ENCODE data around the gene ST6GAL1.

The ST6GAL1 gene

GRCh38 chr3:187077085-187077484 lies 146.8 kb downstream of the ST6GAL1 start:
- Histone ChIP-seq H3K23ac (ENCODE audit: low read length in 2 of 2) (no peak overlapping the region), H3K18ac (ENCODE audit: low read depth in 1 of 2, low read length in 2 of 2) (no peak overlapping the region), H3K4me3 (ENCODE audit: insufficient read depth in 1 of 2, low read depth in 1 of 2, low read length in 2 of 2) (no peak overlapping the region), H3K9me3 (ENCODE audit: control insufficient read depth, low read length) (no peaks in the 10 kb centered on the region), H2BK5ac (ENCODE audit: low read depth, low read length, poor library complexity, severe bottlenecking) (no peak overlapping the region), H3K4me2 (ENCODE audit: low read length, poor library complexity, severe bottlenecking) (no peak overlapping the region), H3K14ac (ENCODE audit: low read length in 2 of 2) (no peak overlapping the region), H3K79me1 (replicated peaks; ENCODE audit: low read length, poor library complexity, severe bottlenecking) (no peaks in the 10 kb centered on the region), H3K4ac (ENCODE audit: low read depth in 1 of 2, low read length in 2 of 2) (no peak overlapping the region), H3K4me1 (ENCODE audit: control insufficient read depth, insufficient read depth, low read depth, low read length) (no peaks in the 10 kb centered on the region), H3K9ac (ENCODE audit: low read length) (no peak overlapping the region), H3K27me3 (ENCODE audit: control insufficient read depth in 1 of 2, insufficient read depth in 1 of 2, low read length in 2 of 2) (no peaks in the 10 kb centered on the region), H3K36me3 (ENCODE audit: control insufficient read depth in 1 of 2, insufficient read depth in 2 of 2, low read depth in 1 of 2, low read length in 2 of 2) (peaks cover 0 to 22% of the 10 kb centered on the region in 2 experiments), H3K27ac (ENCODE audit: low read length, poor library complexity, severe bottlenecking) (no peak overlapping the region), H4K8ac (ENCODE audit: low read length) (no peak overlapping the region), H2BK120ac (ENCODE audit: low read depth, low read length) (no peak overlapping the region), H2BK15ac (ENCODE audit: low read depth, poor library complexity, severe bottlenecking) (no peak overlapping the region), H2AFZ (ENCODE audit: low read depth, low read length) (no peak overlapping the region), H2BK12ac (ENCODE audit: low read length in 2 of 2) (no peak overlapping the region), H4K91ac (ENCODE audit: low read length) (no peak overlapping the region), H2AK5ac (ENCODE audit: low read length, severe bottlenecking) (no peak overlapping the region)
- no peak for DNase-seq
- 80% methylated on average over 3 of the region's 3 CpGs for WGBS

GRCh38 chr3:187077537-187077936 lies 147.2 kb downstream of the ST6GAL1 start:
- H2BK120ac ChIP-seq (ENCODE audit: low read depth, low read length), result no peak overlapping the region
- H3K9me3 ChIP-seq (ENCODE audit: control insufficient read depth, low read length), result no peaks in the 10 kb centered on the region
- no peak overlapping the region for H3K27ac ChIP-seq (ENCODE audit: low read length, poor library complexity, severe bottlenecking)
- H2BK15ac ChIP-seq (ENCODE audit: low read depth, poor library complexity, severe bottlenecking), result no peak overlapping the region
- H3K4ac ChIP-seq (ENCODE audit: low read depth in 1 of 2, low read length in 2 of 2), result no peak overlapping the region
- H3K14ac ChIP-seq (ENCODE audit: low read length in 2 of 2), result no peak overlapping the region
- no peak overlapping the region for H3K23ac ChIP-seq (ENCODE audit: low read length in 2 of 2)
- H3K27me3 ChIP-seq (ENCODE audit: control insufficient read depth in 1 of 2, insufficient read depth in 1 of 2, low read length in 2 of 2), result no peaks in the 10 kb centered on the region
- no peaks in the 10 kb centered on the region for H3K4me1 ChIP-seq (ENCODE audit: control insufficient read depth, insufficient read depth, low read depth, low read length)
- WGBS, result 89% methylated on average over 5 of the region's 5 CpGs
- no peak for DNase-seq
- H2BK12ac ChIP-seq (ENCODE audit: low read length in 2 of 2), result no peak overlapping the region
- H2AK5ac ChIP-seq (ENCODE audit: low read length, severe bottlenecking), result no peak overlapping the region
- H3K18ac ChIP-seq (ENCODE audit: low read depth in 1 of 2, low read length in 2 of 2), result no peak overlapping the region
- no peak overlapping the region for H4K8ac ChIP-seq (ENCODE audit: low read length)
- H3K9ac ChIP-seq (ENCODE audit: low read length), result no peak overlapping the region
- peaks cover 0 to 18% of the 10 kb centered on the region in 2 experiments for H3K36me3 ChIP-seq (ENCODE audit: control insufficient read depth in 1 of 2, insufficient read depth in 2 of 2, low read depth in 1 of 2, low read length in 2 of 2)
- H3K4me3 ChIP-seq (ENCODE audit: insufficient read depth in 1 of 2, low read depth in 1 of 2, low read length in 2 of 2), result no peak overlapping the region
- H2BK5ac ChIP-seq (ENCODE audit: low read depth, low read length, poor library complexity, severe bottlenecking), result no peak overlapping the region
- H3K79me1 ChIP-seq (replicated peaks; ENCODE audit: low read length, poor library complexity, severe bottlenecking), result no peaks in the 10 kb centered on the region
- no peak overlapping the region for H2AFZ ChIP-seq (ENCODE audit: low read depth, low read length)
- no peak overlapping the region for H4K91ac ChIP-seq (ENCODE audit: low read length)
- no peak overlapping the region for H3K4me2 ChIP-seq (ENCODE audit: low read length, poor library complexity, severe bottlenecking)

DNA sequence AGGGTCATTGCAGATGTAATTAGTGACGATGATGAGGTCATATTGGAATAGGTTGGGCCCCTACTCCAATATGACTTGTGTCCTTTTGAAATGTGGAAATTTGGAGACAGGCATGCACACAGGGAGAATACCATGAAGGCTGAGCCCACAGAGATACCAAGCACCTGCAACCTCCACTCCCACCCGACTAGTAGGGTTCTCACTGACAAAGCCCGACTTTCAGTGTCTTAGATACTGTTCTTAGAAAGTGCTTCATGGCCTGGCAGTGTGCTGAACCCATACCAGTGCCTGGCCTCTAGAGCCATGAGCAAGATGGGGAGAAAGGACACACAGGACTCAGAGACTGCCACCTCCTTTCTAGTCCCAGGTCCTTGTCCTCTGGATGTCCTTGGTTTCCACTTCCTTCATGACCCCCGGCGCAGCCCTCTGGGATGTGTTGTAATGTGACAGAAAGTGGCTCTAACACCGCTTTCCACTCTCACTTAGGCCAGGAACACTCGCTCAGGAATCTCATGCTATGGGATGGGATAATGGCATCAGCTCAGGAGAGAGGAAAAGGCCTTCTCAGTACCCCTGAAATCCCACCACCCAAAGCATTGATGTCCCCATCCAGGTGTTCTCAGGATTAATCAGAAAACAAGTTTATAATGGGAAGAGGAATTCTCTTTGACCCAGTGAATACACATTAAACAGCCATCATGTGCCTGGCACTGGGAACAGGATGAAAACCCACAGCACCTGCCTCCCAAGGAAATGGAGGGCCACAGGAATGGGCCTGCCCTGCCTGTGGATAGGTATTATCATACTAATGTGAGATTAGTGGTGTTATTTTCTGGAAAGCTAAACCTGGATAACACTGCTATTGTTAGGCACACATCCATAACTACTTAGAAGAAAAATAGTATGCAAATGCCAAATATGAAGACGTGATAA lies 149.0 kb downstream of the ST6GAL1 start:
- Histone ChIP-seq H3K4me2 (ENCODE audit: low read length, poor library complexity, severe bottlenecking) (no peak overlapping the region), H2BK12ac (ENCODE audit: low read length in 2 of 2) (no peak overlapping the region), H3K23ac (ENCODE audit: low read length in 2 of 2) (no peak overlapping the region), H2AFZ (ENCODE audit: low read depth, low read length) (no peak overlapping the region), H4K8ac (ENCODE audit: low read length) (no peak overlapping the region), H3K9me3 (ENCODE audit: control insufficient read depth, low read length) (no peaks in the 10 kb centered on the region), H3K9ac (ENCODE audit: low read length) (no peak overlapping the region), H3K79me1 (replicated peaks; ENCODE audit: low read length, poor library complexity, severe bottlenecking) (no peaks in the 10 kb centered on the region), H4K91ac (ENCODE audit: low read length) (no peak overlapping the region), H2AK5ac (ENCODE audit: low read length, severe bottlenecking) (no peak overlapping the region), H2BK120ac (ENCODE audit: low read depth, low read length) (no peak overlapping the region), H3K4ac (ENCODE audit: low read depth in 1 of 2, low read length in 2 of 2) (no peak overlapping the region), H3K4me1 (ENCODE audit: control insufficient read depth, insufficient read depth, low read depth, low read length) (no peaks in the 10 kb centered on the region), H3K18ac (ENCODE audit: low read depth in 1 of 2, low read length in 2 of 2) (no peak overlapping the region), H2BK5ac (ENCODE audit: low read depth, low read length, poor library complexity, severe bottlenecking) (no peak overlapping the region), H3K4me3 (ENCODE audit: insufficient read depth in 1 of 2, low read depth in 1 of 2, low read length in 2 of 2) (no peak overlapping the region), H3K36me3 (ENCODE audit: control insufficient read depth in 1 of 2, insufficient read depth in 2 of 2, low read depth in 1 of 2, low read length in 2 of 2) (peaks cover 0 to 18% of the 10 kb centered on the region in 2 experiments), H3K27ac (ENCODE audit: low read length, poor library complexity, severe bottlenecking) (no peak overlapping the region), H3K14ac (ENCODE audit: low read length in 2 of 2) (no peak overlapping the region), H3K27me3 (ENCODE audit: control insufficient read depth in 1 of 2, insufficient read depth in 1 of 2, low read length in 2 of 2) (no peaks in the 10 kb centered on the region), H2BK15ac (ENCODE audit: low read depth, poor library complexity, severe bottlenecking) (no peak overlapping the region)
- DNase-seq, result no peak
- WGBS, result 90% methylated on average over 7 of the region's 8 CpGs

GRCh38 chr3:187080799-187081450 lies 150.6 kb downstream of the ST6GAL1 start:
- Histone ChIP-seq H3K14ac (ENCODE audit: low read length in 2 of 2) (no peak overlapping the region), H3K27ac (ENCODE audit: low read length, poor library complexity, severe bottlenecking) (no peak overlapping the region), H2BK12ac (ENCODE audit: low read length in 2 of 2) (no peak overlapping the region), H2AK5ac (ENCODE audit: low read length, severe bottlenecking) (no peak overlapping the region), H3K9ac (ENCODE audit: low read length) (no peak overlapping the region), H3K4me2 (ENCODE audit: low read length, poor library complexity, severe bottlenecking) (no peak overlapping the region), H3K27me3 (ENCODE audit: control insufficient read depth in 1 of 2, insufficient read depth in 1 of 2, low read length in 2 of 2) (no peaks in the 10 kb centered on the region), H3K79me1 (replicated peaks; ENCODE audit: low read length, poor library complexity, severe bottlenecking) (no peaks in the 10 kb centered on the region), H4K91ac (ENCODE audit: low read length) (no peak overlapping the region), H3K23ac (ENCODE audit: low read length in 2 of 2) (no peak overlapping the region), H4K8ac (ENCODE audit: low read length) (no peak overlapping the region), H3K36me3 (ENCODE audit: control insufficient read depth in 1 of 2, insufficient read depth in 2 of 2, low read depth in 1 of 2, low read length in 2 of 2) (peaks cover 0 to 12% of the 10 kb centered on the region in 2 experiments), H3K18ac (ENCODE audit: low read depth in 1 of 2, low read length in 2 of 2) (no peak overlapping the region), H2BK120ac (ENCODE audit: low read depth, low read length) (no peak overlapping the region), H2BK15ac (ENCODE audit: low read depth, poor library complexity, severe bottlenecking) (no peak overlapping the region), H3K4me1 (ENCODE audit: control insufficient read depth, insufficient read depth, low read depth, low read length) (no peaks in the 10 kb centered on the region), H3K4ac (ENCODE audit: low read depth in 1 of 2, low read length in 2 of 2) (no peak overlapping the region), H2BK5ac (ENCODE audit: low read depth, low read length, poor library complexity, severe bottlenecking) (no peak overlapping the region), H2AFZ (ENCODE audit: low read depth, low read length) (no peak overlapping the region), H3K9me3 (ENCODE audit: control insufficient read depth, low read length) (no peaks in the 10 kb centered on the region), H3K4me3 (ENCODE audit: insufficient read depth in 1 of 2, low read depth in 1 of 2, low read length in 2 of 2) (no peak overlapping the region)
- no peak for DNase-seq
- WGBS, result 84% methylated on average over 13 of the region's 13 CpGs
